K562 (cell line): ENCODE measurements around the gene FAM20C. TPM values are rescaled to one million over a fixed set of nuclear protein-coding genes. Genes with fewer than 3 reads are reported as not detected.

ENCODE experiments used
- ATAC-seq: fragments of 200-7000 bp; cut with Tn5 transposase; 3 replicates; pipeline ENCODE4 v1.9.1; 2020; ENCODE audit warnings: moderate library complexity
- BruUV-seq: library from RNA; stranded (reverse); fragments of 400-500 nt; replicated peaks from 2 replicates; lab custom pipeline; 2021; lab: Mats Ljungman, UMichigan
- CTCF ChIA-PET: fragments of 300-600 bp; formaldehyde crosslinking; extraction: SDS; loops from one replicate; lab custom pipeline; 2021; ENCODE audit warnings: low intra/inter-chr PET ratio; lab: Yijun Ruan, JAX
- POLR2A ChIA-PET: fragments of 300-600, 350-650 bp; sonication (Branson Sonifier 250); formaldehyde crosslinking; extraction: SDS; loops from one replicate; lab custom pipeline; 2021; ENCODE audit warnings: antibody characterized with exemption, inconsistent platforms; lab: Yijun Ruan, JAX
- DNase-seq, 4 experiments: peaks; one replicate each; pipeline versions ENCODE4 v3.0.0 to v3.0.0-alpha.2; 2011 to 2018; ENCODE audit warnings: low spot score in 3 of 4, mixed read lengths in 3 of 4; ENCODE audit errors: extremely low read depth in 1 of 4
- FAIRE-seq: peaks from 2 replicates; lab custom pipeline; 2011; peaks lifted over from hg19 to GRCh38; lab: Jason Lieb, UNC
- H2AFZ ChIP-seq: 2 replicates; pipeline ENCODE4 v1.6.0; 2011; ENCODE audit warnings: low read depth, low read length, control low read depth, inconsistent platforms
- H3K27ac ChIP-seq: fragments of 200-600 bp; 3 replicates; pipeline ENCODE4 v1.8.0; 2011; ENCODE audit warnings: low read depth, mild to moderate bottlenecking, control low read depth, inconsistent platforms, low read length, moderate library complexity, mixed read lengths; ENCODE audit errors: extremely low read depth
- H3K27me3 ChIP-seq, 2 experiments: fragments of 300-600 bp in 1 of 2; 2 replicates in 1 of 2; 3 replicates in 1 of 2; pipeline versions ENCODE4 v1.6.0 to v1.8.0; 2011; ENCODE audit warnings: inconsistent platforms in 2 of 2, low read length in 2 of 2, mild to moderate bottlenecking in 1 of 2, mixed read lengths in 1 of 2, moderate library complexity in 1 of 2; ENCODE audit not compliant: control insufficient read depth in 2 of 2, insufficient read depth in 2 of 2
- H3K36me3 ChIP-seq: fragments of 300-600 bp; 3 replicates; pipeline ENCODE4 v1.8.0; 2011; ENCODE audit warnings: mild to moderate bottlenecking, low read length, inconsistent platforms; ENCODE audit not compliant: control insufficient read depth, insufficient read depth
- H3K4me1 ChIP-seq, 2 experiments: fragments of 200-600 bp in 1 of 2; replicated peaks in 1 of 2; 2 replicates in 1 of 2; 3 replicates in 1 of 2; pipeline versions ENCODE4 v1.5.1 to v1.8.0; 2011; ENCODE audit warnings: inconsistent platforms in 2 of 2, low read length in 2 of 2, mild to moderate bottlenecking in 1 of 2, mixed read lengths in 1 of 2, moderate library complexity in 1 of 2; ENCODE audit not compliant: control insufficient read depth in 2 of 2, insufficient read depth in 2 of 2
- H3K4me2 ChIP-seq: 2 replicates; pipeline ENCODE4 v1.6.1; 2011; ENCODE audit warnings: low read length, control low read depth, inconsistent platforms, mixed read lengths; ENCODE audit not compliant: insufficient read depth
- H3K4me3 ChIP-seq: fragments of 200-600 bp; sonication (generic), shearing (Covaris generic); 2 replicates; pipeline ENCODE4 v1.5.1; 2016; ENCODE audit warnings: control low read depth, inconsistent platforms
- H3K79me2 ChIP-seq: fragments of 200-600 bp; 3 replicates; pipeline ENCODE4 v1.8.0; 2011; ENCODE audit warnings: low read length, inconsistent platforms; ENCODE audit not compliant: control insufficient read depth, insufficient read depth
- H3K9ac ChIP-seq, 2 experiments: 2 replicates each; pipeline versions ENCODE4 v1.6.0 to v1.6.1; 2011; ENCODE audit warnings: low read depth in 2 of 2, low read length in 2 of 2, control low read depth in 1 of 2, inconsistent platforms in 1 of 2, mild to moderate bottlenecking in 1 of 2, mixed read lengths in 1 of 2; ENCODE audit not compliant: insufficient read depth in 1 of 2
- H3K9me1 ChIP-seq: one replicate; pipeline ENCODE4 v1.6.0; 2011; ENCODE audit warnings: inconsistent platforms, mild to moderate bottlenecking, low read length, moderate library complexity; ENCODE audit not compliant: control insufficient read depth, insufficient read depth
- H3K9me3 ChIP-seq: replicated peaks from 2 replicates; pipeline ENCODE4 v1.5.1; 2011; ENCODE audit warnings: low read depth, low read length, inconsistent platforms; ENCODE audit not compliant: control insufficient read depth, insufficient read depth
- H4K20me1 ChIP-seq: replicated peaks from 2 replicates; pipeline ENCODE4 v1.6.1; 2011; ENCODE audit warnings: low read length, inconsistent platforms, mixed read lengths; ENCODE audit not compliant: control insufficient read depth, insufficient read depth
- E4F1 ChIP-seq: fragments of 250-450 bp; sonication (Bioruptor Pico); IDR thresholded peaks from 2 replicates; pipeline ENCODE4 v1.5.0; 2021; ENCODE audit warnings: mild to moderate bottlenecking, borderline replicate concordance
- PHF8 ChIP-seq: fragments of 200-600 bp; sonication (generic); IDR thresholded peaks from 2 replicates; pipeline ENCODE4 v1.6.1; 2012; ENCODE audit warnings: mixed run types, mild to moderate bottlenecking, inconsistent platforms, low read length, moderate library complexity, borderline replicate concordance
- RAD21 ChIP-seq, 2 experiments: fragments of 250-450 bp in 1 of 2; fragments of 450-650 bp in 1 of 2; sonication (Bioruptor Pico) in 1 of 2; formaldehyde crosslinking in 1 of 2; IDR thresholded peaks in 1 of 2; conservative IDR thresholded peaks in 1 of 2; 2 replicates each; pipeline versions ENCODE4 v1.4.0 to v1.8.0; 2020 to 2022; ENCODE audit warnings: mild to moderate bottlenecking in 2 of 2, moderate library complexity in 1 of 2
- RBBP5 ChIP-seq: fragments of 200-600 bp; sonication (generic); IDR thresholded peaks from 2 replicates; pipeline ENCODE4 v1.6.1; 2012; ENCODE audit warnings: borderline replicate concordance, mild to moderate bottlenecking, low read length, control low read depth, inconsistent platforms; ENCODE audit not compliant: insufficient read depth, poor library complexity, severe bottlenecking
- STAT5A ChIP-seq: IDR thresholded peaks from 2 replicates; pipeline ENCODE4 v1.6.1; 2012; ENCODE audit warnings: low read length, inconsistent platforms, borderline replicate concordance
- U2AF2 ChIP-seq: fragments of 200-400 bp; formaldehyde crosslinking; optimal IDR thresholded peaks from 2 replicates; pipeline ENCODE3; 2017; ENCODE audit warnings: low read depth, mild to moderate bottlenecking, low read length
- ZC3H8 ChIP-seq: fragments of 450-650 bp; IDR thresholded peaks from 2 replicates; pipeline ENCODE4 v1.6.1; 2017
- ZNF398 ChIP-seq: fragments of 250-450 bp; sonication (Bioruptor Pico); IDR thresholded peaks from 2 replicates; pipeline ENCODE4 v1.8.0; 2021; ENCODE audit warnings: moderate library complexity, mild to moderate bottlenecking, inconsistent platforms
- WGBS: fragments of 100-300 bp; shearing (Covaris generic); methylation state at CpG from one replicate; pipeline ENCODE4 v1.1.6; 2016; ENCODE audit warnings: low coverage, mixed read lengths; ENCODE audit not compliant: insufficient coverage; ENCODE audit errors: missing lambda C conversion rate; 5-methylcytosine and 5-hydroxymethylcytosine counted together
- in situ Hi-C: fragments of 300-500 bp; cut with MboI; formaldehyde crosslinking; loops from 4 replicates; pipeline ENCODE4 v1.15.0; 2018; ENCODE audit warnings: inconsistent platforms, mixed read lengths
- intact Hi-C: fragments of 100-400 bp; cut with micrococcal nuclease; formaldehyde crosslinking; loops from 2 replicates; pipeline ENCODE4 v1.14.2; 2022
- polyA plus RNA-seq, 8 experiments: library from polyadenylated mRNA; depleted of rRNA in 4 of 8; stranded (reverse) in 5 of 8; unstranded in 3 of 8; fragments of >200 nt; fragmentation: Nextera tagmentation in 2 of 8; fragmentation: Illumina TruSeq in 1 of 8; extraction: Ambion mirVana in 2 of 8; extraction: Trizol in 1 of 8; gene quantifications; 2 replicates each; pipeline versions ENCODE4 v1.2.1 to v1.2.3, GENCODE V29; 2011 to 2014; ENCODE audit warnings: inconsistent platforms in 1 of 8, missing spikeins in 1 of 8
- total RNA-seq, 7 experiments: library from RNA; depleted of rRNA in 6 of 7; stranded (reverse); fragments of >200 nt in 6 of 7; fragmentation: Illumina TruSeq in 2 of 7; extraction: Trizol in 2 of 7; gene quantifications; 2 replicates each; pipeline versions ENCODE4 v1.2.1 to v1.2.3, GENCODE V29; 2011 to 2021; ENCODE audit warnings: low replicate concordance in 1 of 7
- TF ChIP-seq, protein P1 (sequence below), 2 experiments: fragments of 450-650 bp; IDR thresholded peaks; 2 replicates each; pipeline ENCODE4 v1.6.1; 2016
- TF ChIP-seq, protein P2 (sequence below): fragments of 450-650 bp; IDR thresholded peaks from 2 replicates; pipeline ENCODE4 v1.7.1; 2018; ENCODE audit warnings: mild to moderate bottlenecking, low read depth; ENCODE audit not compliant: partially characterized antibody
- TF ChIP-seq, protein P3 (sequence below): fragments of 450-650 bp; formaldehyde crosslinking; IDR thresholded peaks from 2 replicates; pipeline ENCODE4 v1.4.0; 2020; ENCODE audit warnings: mild to moderate bottlenecking

Gene FAM20C
- total and polyA plus RNA-seq, 9 of the 15 experiments (the other 6 are each of a cell fraction or from before 2014, with no cell fraction given) = 0.09 TPM; not detected in 8

GRCh38 chr7:244974-245373 lies 52.6 kb downstream of the FAM20C start:
- in situ Hi-C loops (no loop called here), intact Hi-C loops (no loop called here)
- Histone ChIP-seq H3K36me3 (no peaks in the 10 kb centered on the region), H3K4me3 (no peak overlapping the region), H3K27me3 (peaks cover 34 to 59% of the 10 kb centered on the region in 2 experiments), H3K4me2 (no peak overlapping the region), H3K9me3 (peaks cover 4% of the 10 kb centered on the region), H3K4me1 (peaks cover 0 to 17% of the 10 kb centered on the region in 2 experiments; a peak in 2 of 5 replicates), H2AFZ (no peak overlapping the region), H3K79me2 (no peaks in the 10 kb centered on the region), H3K9me1 (no peaks in the 10 kb centered on the region), H4K20me1 (peaks cover 12% of the 10 kb centered on the region), H3K27ac (no peak overlapping the region), H3K9ac (no peak overlapping the region)
- ATAC-seq (no peak), FAIRE-seq (no peak), DNase-seq (no peak)
- ChIA-PET CTCF (no interaction called here), POLR2A (interaction anchor here (1.0 kb wide), 1 partner anchor 12 kb away, joined by 3 read pairs; no protein-coding TSS in a partner anchor)
- no TSS peak for BruUV-seq
- 3% methylated on average over 15 of the region's 22 CpGs for WGBS
- no peak for TF ChIP-seq RBBP5
- no peak for TF ChIP-seq PHF8
- TF ChIP-seq, protein P1, sequence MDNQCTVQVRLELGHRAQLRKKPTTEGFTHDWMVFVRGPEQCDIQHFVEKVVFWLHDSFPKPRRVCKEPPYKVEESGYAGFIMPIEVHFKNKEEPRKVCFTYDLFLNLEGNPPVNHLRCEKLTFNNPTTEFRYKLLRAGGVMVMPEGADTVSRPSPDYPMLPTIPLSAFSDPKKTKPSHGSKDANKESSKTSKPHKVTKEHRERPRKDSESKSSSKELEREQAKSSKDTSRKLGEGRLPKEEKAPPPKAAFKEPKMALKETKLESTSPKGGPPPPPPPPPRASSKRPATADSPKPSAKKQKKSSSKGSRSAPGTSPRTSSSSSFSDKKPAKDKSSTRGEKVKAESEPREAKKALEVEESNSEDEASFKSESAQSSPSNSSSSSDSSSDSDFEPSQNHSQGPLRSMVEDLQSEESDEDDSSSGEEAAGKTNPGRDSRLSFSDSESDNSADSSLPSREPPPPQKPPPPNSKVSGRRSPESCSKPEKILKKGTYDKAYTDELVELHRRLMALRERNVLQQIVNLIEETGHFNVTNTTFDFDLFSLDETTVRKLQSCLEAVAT (IDR thresholded peaks at IDR 0.05) = no peak
- no peak for TF ChIP-seq E4F1
- no peak for TF ChIP-seq ZNF398 (CRISPR knock-in tag)
- TF ChIP-seq, protein P2, sequence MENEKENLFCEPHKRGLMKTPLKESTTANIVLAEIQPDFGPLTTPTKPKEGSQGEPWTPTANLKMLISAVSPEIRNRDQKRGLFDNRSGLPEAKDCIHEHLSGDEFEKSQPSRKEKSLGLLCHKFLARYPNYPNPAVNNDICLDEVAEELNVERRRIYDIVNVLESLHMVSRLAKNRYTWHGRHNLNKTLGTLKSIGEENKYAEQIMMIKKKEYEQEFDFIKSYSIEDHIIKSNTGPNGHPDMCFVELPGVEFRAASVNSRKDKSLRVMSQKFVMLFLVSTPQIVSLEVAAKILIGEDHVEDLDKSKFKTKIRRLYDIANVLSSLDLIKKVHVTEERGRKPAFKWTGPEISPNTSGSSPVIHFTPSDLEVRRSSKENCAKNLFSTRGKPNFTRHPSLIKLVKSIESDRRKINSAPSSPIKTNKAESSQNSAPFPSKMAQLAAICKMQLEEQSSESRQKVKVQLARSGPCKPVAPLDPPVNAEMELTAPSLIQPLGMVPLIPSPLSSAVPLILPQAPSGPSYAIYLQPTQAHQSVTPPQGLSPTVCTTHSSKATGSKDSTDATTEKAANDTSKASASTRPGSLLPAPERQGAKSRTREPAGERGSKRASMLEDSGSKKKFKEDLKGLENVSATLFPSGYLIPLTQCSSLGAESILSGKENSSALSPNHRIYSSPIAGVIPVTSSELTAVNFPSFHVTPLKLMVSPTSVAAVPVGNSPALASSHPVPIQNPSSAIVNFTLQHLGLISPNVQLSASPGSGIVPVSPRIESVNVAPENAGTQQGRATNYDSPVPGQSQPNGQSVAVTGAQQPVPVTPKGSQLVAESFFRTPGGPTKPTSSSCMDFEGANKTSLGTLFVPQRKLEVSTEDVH = no peak
- TF ChIP-seq ZC3H8 = no peak
- no peak for TF ChIP-seq RAD21 (CRISPR knock-in tag; conservative IDR thresholded peaks at IDR 0.05 in 1 of 2, IDR thresholded peaks at IDR 0.05 in 1 of 2)
- TF ChIP-seq U2AF2 = no peak
- TF ChIP-seq STAT5A = no peak
- TF ChIP-seq, protein P3, sequence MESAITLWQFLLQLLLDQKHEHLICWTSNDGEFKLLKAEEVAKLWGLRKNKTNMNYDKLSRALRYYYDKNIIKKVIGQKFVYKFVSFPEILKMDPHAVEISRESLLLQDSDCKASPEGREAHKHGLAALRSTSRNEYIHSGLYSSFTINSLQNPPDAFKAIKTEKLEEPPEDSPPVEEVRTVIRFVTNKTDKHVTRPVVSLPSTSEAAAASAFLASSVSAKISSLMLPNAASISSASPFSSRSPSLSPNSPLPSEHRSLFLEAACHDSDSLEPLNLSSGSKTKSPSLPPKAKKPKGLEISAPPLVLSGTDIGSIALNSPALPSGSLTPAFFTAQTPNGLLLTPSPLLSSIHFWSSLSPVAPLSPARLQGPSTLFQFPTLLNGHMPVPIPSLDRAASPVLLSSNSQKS (CRISPR knock-in tag) = no peak
